Limb (tissue), 2 donors: ENCODE data around the gene KDM4C.
A peak's percentile ranks its signal among the peaks of the same experiment; 100 is the strongest.
"Not testable (repeated sequence)": the region's sequence is repeated elsewhere in the genome, so short reads cannot be mapped to it uniquely, and the experiment has no call there.

Experiments used
- DNase-seq, 2 donors: peaks; one replicate each; pipeline ENCODE4 v3.0.0-alpha.2; 2016; ENCODE audit errors: extremely low spot score in 2 of 2

KDM4C gene

GRCh38 chr9:7030943-7031342 lies 273.2 kb downstream of the KDM4C start:
- not testable (repeated sequence) for DNase-seq

GRCh38 chr9:7033076-7034045 lies 275.6 kb downstream of the KDM4C start:
- no peak for DNase-seq

- DNase-seq: no peak
These were observed 279.4 kb downstream of the KDM4C start for GRCh38 chr9:7037176-7037575.

- no peak for DNase-seq
These were observed 284.4 kb downstream of the KDM4C start for GRCh38 chr9:7042124-7042523.

GRCh38 chr9:7045361-7045760 lies 287.6 kb downstream of the KDM4C start:
- DNase-seq: no peak

- no peak for DNase-seq
These were observed 293.9 kb downstream of the KDM4C start for GRCh38 chr9:7051711-7052110.

GRCh38 chr9:7053903-7054302 lies 296.1 kb downstream of the KDM4C start:
- no peak for DNase-seq

GRCh38 chr9:7055171-7055903 lies 297.6 kb downstream of the KDM4C start:
- DNase-seq: no peak

GRCh38 chr9:7056254-7056653 lies 298.5 kb downstream of the KDM4C start:
- no peak for DNase-seq

GRCh38 chr9:7058473-7058872 lies 300.7 kb downstream of the KDM4C start:
- no peak for DNase-seq

- no peak for DNase-seq
These were observed 309.4 kb downstream of the KDM4C start for GRCh38 chr9:7067169-7067568.

- DNase-seq: no peak
These were observed 314.1 kb downstream of the KDM4C start for GRCh38 chr9:7071916-7072315.

- no peak for DNase-seq
These were observed 315.9 kb downstream of the KDM4C start for GRCh38 chr9:7073706-7074105.

GRCh38 chr9:7075154-7075553 lies 317.4 kb downstream of the KDM4C start:
- DNase-seq: no peak

- no peak for DNase-seq
These were observed 321.3 kb downstream of the KDM4C start for GRCh38 chr9:7079051-7079450.

GRCh38 chr9:7081065-7081600 lies 323.4 kb downstream of the KDM4C start:
- DNase-seq: no peak

- DNase-seq: no peak
These were observed 325.4 kb downstream of the KDM4C start for GRCh38 chr9:7083192-7083591.

GRCh38 chr9:7085357-7085756 lies 327.6 kb downstream of the KDM4C start:
- DNase-seq: no peak

- DNase-seq: no peak
These were observed 328.6 kb downstream of the KDM4C start for GRCh38 chr9:7086389-7086788.

GRCh38 chr9:7088611-7089010 lies 330.8 kb downstream of the KDM4C start:
- DNase-seq: peak in 1 of 2 donors; percentile 63

GRCh38 chr9:7089406-7090193 lies 331.8 kb downstream of the KDM4C start:
- no peak for DNase-seq
